Hepatocyte (in vitro differentiated cells): ENCODE measurements around the gene SPINDOC. TPM values are rescaled to one million over a fixed set of nuclear protein-coding genes. Genes with fewer than 3 reads are reported as not detected.

Experiments used
- DNase-seq: peaks from one replicate; pipeline ENCODE4 v3.0.0-alpha.2; 2016; ENCODE audit warnings: low spot score
- H2AFZ ChIP-seq: fragments of 200-600 bp; sonication (generic); 2 replicates; pipeline ENCODE4 v1.6.0; 2016; ENCODE audit warnings: antibody characterized with exemption, mild to moderate bottlenecking
- H3K27ac ChIP-seq: fragments of 200-600 bp; sonication (generic); 2 replicates; pipeline ENCODE4 v1.5.1; 2016; ENCODE audit warnings: mild to moderate bottlenecking
- H3K27me3 ChIP-seq: fragments of 200-600 bp; sonication (generic); 2 replicates; pipeline ENCODE4 v1.6.1; 2016
- H3K36me3 ChIP-seq: fragments of 200-600 bp; sonication (generic); replicated peaks from 2 replicates; pipeline ENCODE4 v1.5.1; 2016; ENCODE audit warnings: low read depth; ENCODE audit not compliant: insufficient read depth
- H3K4me1 ChIP-seq: fragments of 200-600 bp; sonication (generic); 2 replicates; pipeline ENCODE4 v1.5.1; 2016; ENCODE audit warnings: mild to moderate bottlenecking, moderate library complexity; ENCODE audit not compliant: insufficient read depth
- H3K4me2 ChIP-seq: fragments of 200-600 bp; sonication (generic); 2 replicates; pipeline ENCODE4 v1.6.0; 2016
- H3K4me3 ChIP-seq: fragments of 200-600 bp; sonication (generic); 2 replicates; pipeline ENCODE4 v1.5.1; 2016; ENCODE audit warnings: mild to moderate bottlenecking
- H3K79me2 ChIP-seq: fragments of 200-600 bp; sonication (generic); 2 replicates; pipeline ENCODE4 v1.6.0; 2017; ENCODE audit warnings: mild to moderate bottlenecking
- H3K9me2 ChIP-seq: fragments of 200-600 bp; sonication (generic); replicated peaks from 2 replicates; pipeline ENCODE4 v1.6.0; 2017; ENCODE audit warnings: mild to moderate bottlenecking; ENCODE audit not compliant: insufficient read depth
- H3K9me3 ChIP-seq: fragments of 200-600 bp; sonication (generic); 2 replicates; pipeline ENCODE4 v1.5.1; 2016; ENCODE audit warnings: low read depth, mild to moderate bottlenecking
- H4K20me1 ChIP-seq: fragments of 200-600 bp; sonication (generic); 2 replicates; pipeline ENCODE4 v1.6.0; 2016; ENCODE audit warnings: mild to moderate bottlenecking; ENCODE audit not compliant: insufficient read depth, poor library complexity, severe bottlenecking
- CTCF ChIP-seq: fragments of 200-600 bp; sonication (generic); IDR thresholded peaks from 2 replicates; pipeline ENCODE4 v1.5.1; 2016; ENCODE audit warnings: antibody characterized with exemption, mild to moderate bottlenecking; ENCODE audit not compliant: poor library complexity
- EZH2 ChIP-seq: fragments of 200-600 bp; sonication (generic); IDR thresholded peaks from 2 replicates; pipeline ENCODE4 v1.6.1; 2016; ENCODE audit warnings: antibody characterized with exemption, mild to moderate bottlenecking, borderline replicate concordance
- EZH2phosphoT487 ChIP-seq: fragments of 200-600 bp; sonication (generic); IDR thresholded peaks from one replicate; pipeline ENCODE4 v1.6.1; 2018; ENCODE audit warnings: antibody characterized with exemption, mild to moderate bottlenecking, low read depth, moderate library complexity; ENCODE audit not compliant: unreplicated experiment, severe bottlenecking
- WGBS: methylation state at CpG from one replicate; pipeline ENCODE4 v1.1.6; 2016; ENCODE audit warnings: low lambda C conversion rate; ENCODE audit errors: missing lambda C conversion rate; 5-methylcytosine and 5-hydroxymethylcytosine counted together
- polyA plus RNA-seq: library from polyadenylated mRNA; unstranded; fragments of >200 nt; fragmentation: Nextera tagmentation; extraction: Ambion mirVana; gene quantifications from 2 replicates; pipeline ENCODE4 v1.2.1, GENCODE V29; 2016
- total RNA-seq: library from RNA; depleted of rRNA; stranded (reverse); fragments of >200 nt; gene quantifications from 2 replicates; pipeline ENCODE4 v1.2.3, GENCODE V29; 2014

SPINDOC gene
- total and polyA plus RNA-seq, 2 experiments from 2014 or later: 9.9 to 24.0 TPM

DNA sequence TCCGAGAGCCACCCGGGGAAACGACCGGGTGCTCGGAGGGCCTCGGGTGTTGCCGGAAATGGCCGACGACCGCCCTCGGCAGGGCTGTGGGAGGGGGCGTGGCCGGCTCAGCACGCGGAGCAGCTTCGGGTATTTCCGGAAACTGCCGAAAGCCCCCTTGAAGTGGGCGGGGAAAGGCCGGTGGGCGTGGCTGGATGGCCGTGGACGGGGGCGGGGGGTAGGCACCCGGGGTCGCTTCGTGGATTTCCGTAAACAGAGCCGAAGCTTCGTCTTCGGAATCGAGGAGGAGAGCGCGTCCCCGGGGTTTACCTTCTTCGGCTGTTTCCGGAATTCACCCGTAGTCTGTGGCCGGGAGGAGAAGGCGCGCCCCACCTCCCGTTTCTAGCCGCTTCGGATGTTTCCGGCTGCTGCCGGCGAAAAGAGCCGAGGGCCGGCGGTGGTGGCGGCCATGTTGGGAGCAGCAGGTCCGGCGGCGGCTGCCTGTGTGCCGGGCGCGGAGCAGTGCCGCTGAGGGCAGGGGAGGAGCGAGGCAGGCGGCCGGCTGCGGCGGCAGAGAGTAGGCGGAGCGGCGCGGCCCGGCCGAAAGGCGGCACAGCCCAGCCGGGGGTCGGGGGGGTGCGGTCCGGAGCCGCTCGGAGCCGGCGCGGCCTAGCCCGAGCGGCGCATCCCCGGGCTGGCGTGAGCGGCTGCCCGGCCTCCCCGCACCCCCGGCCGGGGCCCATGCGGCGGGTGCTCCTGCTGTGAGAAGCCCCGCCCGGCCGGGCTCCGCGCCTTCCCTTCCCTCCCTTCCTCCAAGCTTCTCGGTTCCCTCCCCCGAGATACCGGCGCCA lies 25.6 kb downstream of the SPINDOC start, which contains the start of gene MARK2:
Gene MARK2, plus strand, starts transcription at position 433 of the 830 bp plus-strand sequence. Its CDS starts 397 bp downstream, at position 830.
- WGBS: 1% methylated on average over 70 of the region's 100 CpGs
- peak within 1 kb of the TSS; percentile 95 for H3K4me2 ChIP-seq
- peaks cover 45% of the 10 kb centered on the region for H4K20me1 ChIP-seq
- no peaks in the 10 kb centered on the region for H3K36me3 ChIP-seq
- peak within 1 kb of the TSS; percentile 28 for H2AFZ ChIP-seq
- peaks cover 47% of the 10 kb centered on the region for H3K79me2 ChIP-seq
- H3K4me1 ChIP-seq: peaks cover 35% of the 10 kb centered on the region
- H3K9me3 ChIP-seq: no peaks in the 10 kb centered on the region
- peak within 1 kb of the TSS; percentile 7 for H3K27ac ChIP-seq
- peak within 1 kb of the TSS; percentile 87 for H3K4me3 ChIP-seq
- TF ChIP-seq CTCF (no peak), EZH2phosphoT487 (no peak), EZH2 (no peak)
- DNase-seq: peak; percentile 99
- H3K9me2 ChIP-seq: no peaks in the 10 kb centered on the region
- no peaks in the 10 kb centered on the region for H3K27me3 ChIP-seq

- TF ChIP-seq EZH2: no peak
- TF ChIP-seq CTCF: no peak
- no peak for TF ChIP-seq EZH2phosphoT487
- peak overlapping the region; percentile 95 for H3K4me2 ChIP-seq
- H3K27me3 ChIP-seq: no peaks in the 10 kb centered on the region
- H2AFZ ChIP-seq: no peak overlapping the region
- 3% methylated on average over 37 of the region's 40 CpGs for WGBS
- peaks cover 35% of the 10 kb centered on the region for H3K4me1 ChIP-seq
- no peaks in the 10 kb centered on the region for H3K9me2 ChIP-seq
- no peaks in the 10 kb centered on the region for H3K36me3 ChIP-seq
- peak overlapping the region; percentile 2 for H3K27ac ChIP-seq
- H3K4me3 ChIP-seq: peak overlapping the region; percentile 87
- no peaks in the 10 kb centered on the region for H3K9me3 ChIP-seq
- peaks cover 55% of the 10 kb centered on the region for H3K79me2 ChIP-seq
- DNase-seq: no peak
- H4K20me1 ChIP-seq: peaks cover 52% of the 10 kb centered on the region
Measured at GRCh38 chr11:63839508-63840355, 26.5 kb downstream of the SPINDOC start.

DNA sequence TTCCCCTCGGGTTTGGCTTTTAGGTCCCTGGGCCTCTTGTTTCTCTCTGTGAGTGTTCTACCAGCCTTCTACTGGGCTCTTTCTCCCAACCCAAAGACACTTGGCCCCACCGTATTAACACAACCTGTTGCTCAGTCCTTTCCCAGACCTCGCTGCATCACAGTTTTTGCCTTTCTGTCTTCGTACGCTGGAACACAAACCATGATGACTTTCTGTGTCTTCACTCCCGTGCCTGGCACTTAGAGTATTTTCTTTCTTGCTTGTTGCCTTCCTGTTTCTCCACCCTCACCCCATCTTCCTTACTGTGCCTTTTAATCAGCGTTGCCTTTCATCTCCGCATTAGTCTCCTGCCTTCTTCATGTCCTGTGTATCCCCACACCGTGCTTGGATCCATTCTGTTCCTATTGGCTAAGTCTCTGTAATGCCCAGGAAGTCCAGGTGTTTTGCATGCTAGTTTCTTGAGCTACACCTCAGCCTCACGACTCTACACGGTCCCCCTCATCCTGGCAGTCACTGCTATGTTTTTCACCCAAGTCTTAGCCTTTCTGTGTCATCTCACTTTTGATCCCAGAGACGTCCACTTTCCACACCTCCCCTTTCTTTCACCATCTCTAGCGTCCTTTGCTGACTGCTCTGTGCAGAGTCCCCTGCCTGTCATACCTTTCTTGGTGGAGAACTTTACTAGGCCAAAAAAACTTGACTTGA lies 27.3 kb downstream of the SPINDOC start:
- peaks cover 62% of the 10 kb centered on the region for H3K79me2 ChIP-seq
- no peaks in the 10 kb centered on the region for H3K9me2 ChIP-seq
- H3K4me1 ChIP-seq: peaks cover 35% of the 10 kb centered on the region
- no peak overlapping the region for H2AFZ ChIP-seq
- no peaks in the 10 kb centered on the region for H3K9me3 ChIP-seq
- peak overlapping the region; percentile 87 for H3K4me3 ChIP-seq
- 10% methylated on average over 13 of the region's 13 CpGs for WGBS
- H3K27ac ChIP-seq: peak overlapping the region; percentile 2
- DNase-seq: no peak
- peak overlapping the region; percentile 95 for H3K4me2 ChIP-seq
- TF ChIP-seq CTCF: no peak
- no peak for TF ChIP-seq EZH2
- TF ChIP-seq EZH2phosphoT487: no peak
- H4K20me1 ChIP-seq: peaks cover 54% of the 10 kb centered on the region
- H3K27me3 ChIP-seq: no peaks in the 10 kb centered on the region
- H3K36me3 ChIP-seq: no peaks in the 10 kb centered on the region
